ENCODE data around the gene SFRP4. TPM values are rescaled to one million over a fixed set of nuclear protein-coding genes. Genes with fewer than 3 reads are reported as not detected.
A peak's percentile ranks its signal among the peaks of the same experiment; 100 is the strongest.

SFRP4 gene
- total RNA-seq, 1 donor from 2014 or later = not detected

GRCh38 chr7:37901236-37901827, 15.3 kb downstream of the SFRP4 start:
- Mint-ChIP-seq H3K9me3 (no peaks in the 10 kb centered on the region), H3K4me1 (no peaks in the 10 kb centered on the region), H3K4me3 (no peak overlapping the region), H3K36me3 (ENCODE audit: low read depth) (no peaks in the 10 kb centered on the region), H3K27ac (ENCODE audit: unreplicated experiment) (no peak overlapping the region), H3K27me3 (ENCODE audit: low read depth) (peaks cover 3% of the 10 kb centered on the region)
- peak; percentile 76 for TF ChIP-seq CTCF (conservative IDR thresholded peaks at IDR 0.05)
- no peak for DNase-seq (ENCODE audit: low read depth, low spot score)

- DNase-seq (ENCODE audit: low read depth, low spot score) = no peak
- H3K9me3 Mint-ChIP-seq = no peaks in the 10 kb centered on the region
- H3K36me3 Mint-ChIP-seq (ENCODE audit: low read depth) = no peaks in the 10 kb centered on the region
- no peak overlapping the region for H3K27ac Mint-ChIP-seq (ENCODE audit: unreplicated experiment)
- H3K4me3 Mint-ChIP-seq = no peak overlapping the region
- no peaks in the 10 kb centered on the region for H3K27me3 Mint-ChIP-seq (ENCODE audit: low read depth)
- no peaks in the 10 kb centered on the region for H3K4me1 Mint-ChIP-seq
- no peak for TF ChIP-seq CTCF (conservative IDR thresholded peaks at IDR 0.05)
Observed at GRCh38 chr7:37899712-37900247, 16.8 kb downstream of the SFRP4 start.

GRCh38 chr7:37894671-37895070, 21.9 kb downstream of the SFRP4 start:
- Mint-ChIP-seq H3K9me3 (peaks cover 2% of the 10 kb centered on the region), H3K27me3 (ENCODE audit: low read depth) (no peaks in the 10 kb centered on the region), H3K36me3 (ENCODE audit: low read depth) (no peaks in the 10 kb centered on the region), H3K27ac (ENCODE audit: unreplicated experiment) (no peak overlapping the region), H3K4me1 (no peaks in the 10 kb centered on the region), H3K4me3 (no peak overlapping the region)
- no peak for DNase-seq (ENCODE audit: low read depth, low spot score)
- no peak for TF ChIP-seq CTCF (conservative IDR thresholded peaks at IDR 0.05)

- H3K36me3 Mint-ChIP-seq (ENCODE audit: low read depth) = no peaks in the 10 kb centered on the region
- TF ChIP-seq CTCF (conservative IDR thresholded peaks at IDR 0.05) = no peak
- H3K4me3 Mint-ChIP-seq = no peak overlapping the region
- peaks cover 2% of the 10 kb centered on the region for H3K9me3 Mint-ChIP-seq
- peaks cover 4% of the 10 kb centered on the region for H3K27me3 Mint-ChIP-seq (ENCODE audit: low read depth)
- DNase-seq (ENCODE audit: low read depth, low spot score) = no peak
- H3K4me1 Mint-ChIP-seq = no peaks in the 10 kb centered on the region
- no peak overlapping the region for H3K27ac Mint-ChIP-seq (ENCODE audit: unreplicated experiment)
Observed at GRCh38 chr7:37893359-37893758, 23.3 kb downstream of the SFRP4 start.

GRCh38 chr7:37882086-37882485, 34.5 kb downstream of the SFRP4 start:
- TF ChIP-seq CTCF (conservative IDR thresholded peaks at IDR 0.05) = no peak
- no peak for DNase-seq (ENCODE audit: low read depth, low spot score)
- no peaks in the 10 kb centered on the region for H3K36me3 Mint-ChIP-seq (ENCODE audit: low read depth)
- H3K4me3 Mint-ChIP-seq = no peak overlapping the region
- no peaks in the 10 kb centered on the region for H3K4me1 Mint-ChIP-seq
- peaks cover 21% of the 10 kb centered on the region for H3K27me3 Mint-ChIP-seq (ENCODE audit: low read depth)
- peaks cover 3% of the 10 kb centered on the region for H3K9me3 Mint-ChIP-seq
- no peak overlapping the region for H3K27ac Mint-ChIP-seq (ENCODE audit: unreplicated experiment)

Other genes with a start within 250 kb of the SFRP4 start
- 0.26 TPM in 1 of 2 replicates, not detected in the other for gene GPR141, start 233.1 kb downstream of the SFRP4 start, total RNA-seq
- gene NME8, start 68.2 kb downstream of the SFRP4 start, total RNA-seq = not detected in 2 replicates
- 3.7 and 4.1 TPM in 2 replicates for gene EPDR1, start 3.8 kb upstream of the SFRP4 start, total RNA-seq